Kidney epithelial cell (primary cell): ENCODE data around the gene MTARC2. TPM values are rescaled to one million over a fixed set of nuclear protein-coding genes. Genes with fewer than 3 reads are reported as not detected.

Experiments
- DNase-seq: peaks from one replicate; pipeline ENCODE4 v3.0.0-alpha.2; 2010; ENCODE audit warnings: low read depth
- H3K27me3 ChIP-seq: 2 replicates; pipeline ENCODE4 v1.6.0; 2011; ENCODE audit warnings: low read length; ENCODE audit not compliant: control insufficient read depth, insufficient read depth
- H3K36me3 ChIP-seq: 2 replicates; pipeline ENCODE4 v1.5.1; 2011; ENCODE audit warnings: low read length; ENCODE audit not compliant: control insufficient read depth, insufficient read depth
- H3K4me3 ChIP-seq: 2 replicates; pipeline ENCODE4 v1.5.1; 2011; ENCODE audit warnings: low read depth, mild to moderate bottlenecking, control low read depth, low read length
- CTCF ChIP-seq: IDR thresholded peaks from 2 replicates; pipeline ENCODE4 v1.5.1; 2011; ENCODE audit warnings: mild to moderate bottlenecking, moderate library complexity, low read length, control low read depth, inconsistent platforms; ENCODE audit not compliant: insufficient read depth, poor library complexity, severe bottlenecking
- total RNA-seq: library from RNA; depleted of rRNA; stranded (reverse); fragments of >200 nt; gene quantifications from 2 replicates; pipeline ENCODE4 v1.2.3, GENCODE V29; 2015

Gene MTARC2
- total RNA-seq, 1 donor from 2014 or later, result 8.9 TPM

GRCh38 chr1:220808345-220809186, 60.4 kb downstream of the MTARC2 start:
- no peak for TF ChIP-seq CTCF
- peak; percentile 29 for DNase-seq
- no peaks in the 10 kb centered on the region for H3K36me3 ChIP-seq

GRCh38 chr1:220809187-220809550, 61.0 kb downstream of the MTARC2 start:
- Histone ChIP-seq H3K36me3 (no peaks in the 10 kb centered on the region), H3K4me3 (no peak overlapping the region), H3K27me3 (no peaks in the 10 kb centered on the region)
- no peak for TF ChIP-seq CTCF
- no peak for DNase-seq

More at GRCh38 chr1:220808345-220809186, 60.4 kb downstream of the MTARC2 start:
- Histone ChIP-seq H3K4me3 (no peak overlapping the region), H3K27me3 (no peaks in the 10 kb centered on the region)

- DNase-seq, result no peak
- Histone ChIP-seq H3K27me3 (no peaks in the 10 kb centered on the region), H3K36me3 (no peaks in the 10 kb centered on the region), H3K4me3 (no peak overlapping the region)
- no peak for TF ChIP-seq CTCF
These were observed 61.6 kb downstream of the MTARC2 start for GRCh38 chr1:220809704-220810103.

GRCh38 chr1:220810179-220810653, 62.1 kb downstream of the MTARC2 start:
- H3K27me3 ChIP-seq, result no peaks in the 10 kb centered on the region
- peak overlapping the region; percentile 4 for H3K4me3 ChIP-seq
- peak; percentile 96 for TF ChIP-seq CTCF
- H3K36me3 ChIP-seq, result no peaks in the 10 kb centered on the region
- peak; percentile 37 for DNase-seq

- no peaks in the 10 kb centered on the region for H3K27me3 ChIP-seq
- H3K4me3 ChIP-seq, result no peak overlapping the region
- TF ChIP-seq CTCF, result no peak
- DNase-seq, result no peak
- no peaks in the 10 kb centered on the region for H3K36me3 ChIP-seq
These were observed 62.8 kb downstream of the MTARC2 start for GRCh38 chr1:220810963-220811362.
